HG03159 (cell line): Measurements from ENCODE around the gene LST1.

ENCODE experiments used
- ATAC-seq: cut with Tn5 transposase; IDR thresholded peaks from one replicate; pipeline ENCODE4 v1.9.1; 2021; ENCODE audit warnings: mild to moderate bottlenecking, moderate library complexity; ENCODE audit not compliant: unreplicated experiment

Gene LST1

DNA sequence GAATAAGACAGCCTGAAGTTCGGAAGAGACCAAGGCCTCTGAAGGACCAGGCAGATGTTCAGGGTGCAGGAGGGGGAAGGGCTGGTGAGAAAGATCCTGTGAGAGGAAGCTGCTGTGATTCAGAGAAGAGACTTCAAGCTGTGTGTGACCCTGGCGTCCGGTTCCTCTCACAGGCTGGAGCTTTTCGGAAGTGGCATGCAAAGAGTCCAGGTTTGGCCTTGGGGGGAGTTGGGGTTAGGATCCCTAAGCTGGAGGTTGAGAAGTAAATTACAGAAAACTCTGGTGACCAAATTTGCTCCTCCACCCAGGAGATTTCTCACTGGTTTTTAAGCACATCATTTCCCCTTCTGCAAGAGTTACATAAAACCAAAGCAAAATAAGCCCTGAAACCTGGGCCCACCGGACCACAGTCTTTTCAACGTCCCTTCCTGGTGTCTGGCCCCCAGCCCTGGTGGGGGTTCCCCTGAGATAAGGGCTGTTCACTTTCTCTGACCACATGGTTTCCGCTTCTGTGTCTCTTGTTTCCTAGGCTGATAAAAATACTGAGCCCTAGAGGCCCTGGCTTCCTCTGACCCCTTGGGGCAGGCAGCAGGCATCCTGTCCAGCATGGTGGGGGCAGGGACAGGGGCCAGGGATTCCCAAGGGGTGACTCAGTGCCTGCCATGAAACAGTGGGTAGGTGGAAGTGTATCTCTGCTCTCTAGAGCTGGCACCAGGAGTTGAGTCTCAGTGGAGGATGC is 25.9 kb upstream of the LST1 start:
- ATAC-seq = peak; percentile 67

DNA sequence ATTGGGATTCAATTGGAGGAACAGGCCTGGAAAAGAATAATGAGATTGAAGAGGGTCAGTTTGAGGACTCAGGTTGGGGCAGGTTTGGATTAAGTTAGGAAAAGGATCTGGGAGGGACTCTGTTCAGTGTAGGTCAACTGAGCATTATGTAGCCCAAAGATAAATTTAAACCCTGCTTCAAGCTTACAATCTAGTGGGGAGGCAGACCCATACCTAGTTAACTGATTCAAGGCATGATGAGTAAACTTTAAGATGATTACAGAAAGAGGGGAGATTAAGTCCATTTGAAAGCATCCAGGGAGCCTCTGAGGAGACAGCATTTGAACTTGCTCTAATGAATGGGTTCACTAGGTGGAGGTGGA is 25.4 kb upstream of the LST1 start:
- ATAC-seq = no peak

DNA sequence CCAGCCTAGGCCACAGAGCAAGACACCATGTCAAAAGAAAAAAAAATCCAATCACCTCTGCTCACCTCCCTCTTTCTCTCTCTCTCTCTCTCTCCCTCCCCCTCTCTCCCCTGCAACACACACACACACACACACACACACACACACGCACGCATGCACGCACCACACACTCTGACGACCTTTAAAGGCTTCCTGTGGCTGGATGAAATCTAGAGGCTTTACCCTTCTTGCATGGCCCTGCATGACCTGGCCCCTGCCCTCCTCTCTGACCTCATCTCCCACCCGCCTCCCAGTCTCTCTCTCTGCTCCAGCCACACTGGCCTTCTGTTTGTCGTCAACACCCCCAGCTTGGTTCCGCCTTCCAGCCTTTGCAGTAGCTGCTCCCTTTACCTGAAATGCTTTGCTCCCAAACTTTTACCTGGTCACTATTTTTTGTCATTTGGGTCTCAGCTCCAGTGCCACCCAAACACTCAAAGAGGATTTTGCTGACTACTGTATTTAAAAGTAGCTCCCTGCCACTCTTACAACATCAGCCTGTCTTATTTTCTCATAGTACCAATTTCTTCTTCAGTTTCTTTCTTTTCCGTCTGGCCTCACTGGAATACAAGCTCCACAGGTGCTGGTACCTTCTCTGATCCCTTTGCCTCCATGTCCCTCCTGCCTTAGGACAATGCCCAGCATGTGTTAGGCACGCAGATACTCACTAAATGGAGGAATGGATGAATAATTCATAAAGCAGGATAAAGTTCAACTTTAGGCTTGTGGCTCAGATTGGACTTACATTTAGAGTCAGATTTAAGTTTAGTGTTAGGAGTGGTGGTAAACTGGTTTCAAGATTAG is 18.3 kb upstream of the LST1 start:
- no peak for ATAC-seq

DNA sequence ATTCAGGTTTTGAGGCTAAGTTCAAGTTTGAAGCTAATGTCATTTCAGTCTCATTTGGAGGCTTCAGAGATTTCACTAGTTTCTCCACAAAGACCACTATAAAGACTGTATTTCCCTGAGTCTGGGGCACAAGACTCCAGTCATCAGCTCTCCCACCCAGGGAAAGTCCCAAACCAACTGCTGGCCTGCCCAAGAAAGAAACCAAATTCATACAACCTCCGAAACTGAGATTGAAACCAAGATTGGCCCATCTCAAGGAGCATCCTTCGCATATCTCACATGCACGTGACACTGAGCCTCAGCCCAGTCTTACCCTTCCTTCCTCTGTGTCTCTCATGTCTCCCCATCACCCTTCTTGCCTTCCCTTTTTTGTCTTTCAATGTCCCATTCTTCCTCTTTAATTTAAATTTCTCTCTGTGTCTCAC is 17.5 kb upstream of the LST1 start:
- ATAC-seq = peak; percentile 70

DNA sequence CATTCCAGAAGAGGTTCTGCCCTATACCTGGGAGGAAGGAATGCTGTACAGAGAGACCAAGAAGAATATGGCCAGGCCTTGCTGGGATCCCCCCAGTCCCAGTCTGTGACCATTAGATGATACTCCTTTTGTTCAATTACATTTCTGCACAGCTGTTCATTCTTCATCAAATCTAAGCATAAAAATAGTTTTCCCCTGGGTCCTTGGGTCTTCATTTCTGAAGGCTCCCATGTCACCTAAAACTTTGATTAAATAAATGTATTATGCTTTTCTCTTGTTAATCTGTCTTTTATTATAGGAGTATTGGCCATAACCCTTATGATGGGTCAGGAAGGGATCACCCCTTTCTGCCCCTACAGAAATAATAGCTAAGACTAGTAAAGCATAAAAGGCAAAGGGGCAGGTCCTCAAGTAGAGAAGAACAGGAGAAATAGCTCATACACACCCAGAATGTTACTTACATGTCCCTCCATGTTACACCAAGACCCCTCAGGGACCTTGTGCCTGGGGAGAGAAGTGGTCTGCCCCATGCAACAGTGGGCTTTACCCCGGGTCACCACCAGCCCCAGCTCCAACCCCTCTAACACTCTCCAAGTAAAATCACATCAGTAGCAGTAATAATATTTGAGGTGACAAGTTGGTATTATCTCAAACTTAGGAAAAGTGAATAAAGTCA is 16.1 kb upstream of the LST1 start:
- ATAC-seq = no peak

DNA sequence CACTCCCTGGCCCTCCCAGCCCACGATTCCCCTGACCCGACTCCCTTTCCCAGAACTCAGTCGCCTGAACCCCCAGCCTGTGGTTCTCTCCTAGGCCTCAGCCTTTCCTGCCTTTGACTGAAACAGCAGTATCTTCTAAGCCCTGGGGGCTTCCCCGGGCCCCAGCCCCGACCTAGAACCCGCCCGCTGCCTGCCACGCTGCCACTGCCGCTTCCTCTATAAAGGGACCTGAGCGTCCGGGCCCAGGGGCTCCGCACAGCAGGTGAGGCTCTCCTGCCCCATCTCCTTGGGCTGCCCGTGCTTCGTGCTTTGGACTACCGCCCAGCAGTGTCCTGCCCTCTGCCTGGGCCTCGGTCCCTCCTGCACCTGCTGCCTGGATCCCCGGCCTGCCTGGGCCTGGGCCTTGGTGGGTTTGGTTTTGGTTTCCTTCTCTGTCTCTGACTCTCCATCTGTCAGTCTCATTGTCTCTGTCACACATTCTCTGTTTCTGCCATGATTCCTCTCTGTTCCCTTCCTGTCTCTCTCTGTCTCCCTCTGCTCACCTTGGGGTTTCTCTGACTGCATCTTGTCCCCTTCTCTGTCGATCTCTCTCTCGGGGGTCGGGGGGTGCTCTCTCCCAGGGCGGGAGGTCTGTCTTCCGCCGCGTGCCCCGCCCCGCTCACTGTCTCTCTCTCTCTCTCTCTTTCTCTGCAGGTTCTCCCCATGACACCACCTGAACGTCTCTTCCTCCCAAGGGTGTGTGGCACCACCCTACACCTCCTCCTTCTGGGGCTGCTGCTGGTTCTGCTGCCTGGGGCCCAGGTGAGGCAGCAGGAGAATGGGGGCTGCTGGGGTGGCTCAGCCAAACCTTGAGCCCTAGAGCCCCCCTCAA is 13.8 kb upstream of the LST1 start, which contains the start of gene LTA:
TSS of gene LTA (plus strand) at position 249 of the 871 bp plus-strand sequence. CDS start at position 703, 454 bp downstream.
- ATAC-seq = peak; percentile 37

DNA sequence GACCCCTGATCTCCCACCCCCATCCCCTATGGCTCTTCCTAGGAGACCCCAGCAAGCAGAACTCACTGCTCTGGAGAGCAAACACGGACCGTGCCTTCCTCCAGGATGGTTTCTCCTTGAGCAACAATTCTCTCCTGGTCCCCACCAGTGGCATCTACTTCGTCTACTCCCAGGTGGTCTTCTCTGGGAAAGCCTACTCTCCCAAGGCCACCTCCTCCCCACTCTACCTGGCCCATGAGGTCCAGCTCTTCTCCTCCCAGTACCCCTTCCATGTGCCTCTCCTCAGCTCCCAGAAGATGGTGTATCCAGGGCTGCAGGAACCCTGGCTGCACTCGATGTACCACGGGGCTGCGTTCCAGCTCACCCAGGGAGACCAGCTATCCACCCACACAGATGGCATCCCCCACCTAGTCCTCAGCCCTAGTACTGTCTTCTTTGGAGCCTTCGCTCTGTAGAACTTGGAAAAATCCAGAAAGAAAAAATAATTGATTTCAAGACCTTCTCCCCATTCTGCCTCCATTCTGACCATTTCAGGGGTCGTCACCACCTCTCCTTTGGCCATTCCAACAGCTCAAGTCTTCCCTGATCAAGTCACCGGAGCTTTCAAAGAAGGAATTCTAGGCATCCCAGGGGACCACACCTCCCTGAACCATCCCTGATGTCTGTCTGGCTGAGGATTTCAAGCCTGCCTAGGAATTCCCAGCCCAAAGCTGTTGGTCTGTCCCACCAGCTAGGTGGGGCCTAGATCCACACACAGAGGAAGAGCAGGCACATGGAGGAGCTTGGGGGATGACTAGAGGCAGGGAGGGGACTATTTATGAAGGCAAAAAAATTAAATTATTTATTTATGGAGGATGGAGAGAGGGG is 12.6 kb upstream of the LST1 start:
- ATAC-seq = no peak

DNA sequence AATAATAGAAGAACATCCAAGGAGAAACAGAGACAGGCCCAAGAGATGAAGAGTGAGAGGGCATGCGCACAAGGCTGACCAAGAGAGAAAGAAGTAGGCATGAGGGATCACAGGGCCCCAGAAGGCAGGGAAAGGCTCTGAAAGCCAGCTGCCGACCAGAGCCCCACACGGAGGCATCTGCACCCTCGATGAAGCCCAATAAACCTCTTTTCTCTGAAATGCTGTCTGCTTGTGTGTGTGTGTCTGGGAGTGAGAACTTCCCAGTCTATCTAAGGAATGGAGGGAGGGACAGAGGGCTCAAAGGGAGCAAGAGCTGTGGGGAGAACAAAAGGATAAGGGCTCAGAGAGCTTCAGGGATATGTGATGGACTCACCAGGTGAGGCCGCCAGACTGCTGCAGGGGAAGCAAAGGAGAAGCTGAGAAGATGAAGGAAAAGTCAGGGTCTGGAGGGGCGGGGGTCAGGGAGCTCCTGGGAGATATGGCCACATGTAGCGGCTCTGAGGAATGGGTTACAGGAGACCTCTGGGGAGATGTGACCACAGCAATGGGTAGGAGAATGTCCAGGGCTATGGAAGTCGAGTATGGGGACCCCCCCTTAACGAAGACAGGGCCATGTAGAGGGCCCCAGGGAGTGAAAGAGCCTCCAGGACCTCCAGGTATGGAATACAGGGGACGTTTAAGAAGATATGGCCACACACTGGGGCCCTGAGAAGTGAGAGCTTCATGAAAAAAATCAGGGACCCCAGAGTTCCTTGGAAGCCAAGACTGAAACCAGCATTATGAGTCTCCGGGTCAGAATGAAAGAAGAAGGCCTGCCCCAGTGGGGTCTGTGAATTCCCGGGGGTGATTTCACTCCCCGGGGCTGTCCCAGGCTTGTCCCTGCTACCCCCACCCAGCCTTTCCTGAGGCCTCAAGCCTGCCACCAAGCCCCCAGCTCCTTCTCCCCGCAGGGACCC is 11.7 kb upstream of the LST1 start:
- no peak for ATAC-seq

DNA sequence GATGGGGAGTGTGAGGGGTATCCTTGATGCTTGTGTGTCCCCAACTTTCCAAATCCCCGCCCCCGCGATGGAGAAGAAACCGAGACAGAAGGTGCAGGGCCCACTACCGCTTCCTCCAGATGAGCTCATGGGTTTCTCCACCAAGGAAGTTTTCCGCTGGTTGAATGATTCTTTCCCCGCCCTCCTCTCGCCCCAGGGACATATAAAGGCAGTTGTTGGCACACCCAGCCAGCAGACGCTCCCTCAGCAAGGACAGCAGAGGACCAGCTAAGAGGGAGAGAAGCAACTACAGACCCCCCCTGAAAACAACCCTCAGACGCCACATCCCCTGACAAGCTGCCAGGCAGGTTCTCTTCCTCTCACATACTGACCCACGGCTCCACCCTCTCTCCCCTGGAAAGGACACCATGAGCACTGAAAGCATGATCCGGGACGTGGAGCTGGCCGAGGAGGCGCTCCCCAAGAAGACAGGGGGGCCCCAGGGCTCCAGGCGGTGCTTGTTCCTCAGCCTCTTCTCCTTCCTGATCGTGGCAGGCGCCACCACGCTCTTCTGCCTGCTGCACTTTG is 10.7 kb upstream of the LST1 start, which contains the start of gene TNF:
TSS of gene TNF (plus strand) at position 231 of the 567 bp plus-strand sequence. CDS start at position 408, 177 bp downstream.
- no peak for ATAC-seq

DNA sequence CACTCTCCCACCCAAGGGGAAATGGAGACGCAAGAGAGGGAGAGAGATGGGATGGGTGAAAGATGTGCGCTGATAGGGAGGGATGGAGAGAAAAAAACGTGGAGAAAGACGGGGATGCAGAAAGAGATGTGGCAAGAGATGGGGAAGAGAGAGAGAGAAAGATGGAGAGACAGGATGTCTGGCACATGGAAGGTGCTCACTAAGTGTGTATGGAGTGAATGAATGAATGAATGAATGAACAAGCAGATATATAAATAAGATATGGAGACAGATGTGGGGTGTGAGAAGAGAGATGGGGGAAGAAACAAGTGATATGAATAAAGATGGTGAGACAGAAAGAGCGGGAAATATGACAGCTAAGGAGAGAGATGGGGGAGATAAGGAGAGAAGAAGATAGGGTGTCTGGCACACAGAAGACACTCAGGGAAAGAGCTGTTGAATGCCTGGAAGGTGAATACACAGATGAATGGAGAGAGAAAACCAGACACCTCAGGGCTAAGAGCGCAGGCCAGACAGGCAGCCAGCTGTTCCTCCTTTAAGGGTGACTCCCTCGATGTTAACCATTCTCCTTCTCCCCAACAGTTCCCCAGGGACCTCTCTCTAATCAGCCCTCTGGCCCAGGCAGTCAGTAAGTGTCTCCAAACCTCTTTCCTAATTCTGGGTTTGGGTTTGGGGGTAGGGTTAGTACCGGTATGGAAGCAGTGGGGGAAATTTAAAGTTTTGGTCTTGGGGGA is 10.0 kb upstream of the LST1 start:
- ATAC-seq = no peak

DNA sequence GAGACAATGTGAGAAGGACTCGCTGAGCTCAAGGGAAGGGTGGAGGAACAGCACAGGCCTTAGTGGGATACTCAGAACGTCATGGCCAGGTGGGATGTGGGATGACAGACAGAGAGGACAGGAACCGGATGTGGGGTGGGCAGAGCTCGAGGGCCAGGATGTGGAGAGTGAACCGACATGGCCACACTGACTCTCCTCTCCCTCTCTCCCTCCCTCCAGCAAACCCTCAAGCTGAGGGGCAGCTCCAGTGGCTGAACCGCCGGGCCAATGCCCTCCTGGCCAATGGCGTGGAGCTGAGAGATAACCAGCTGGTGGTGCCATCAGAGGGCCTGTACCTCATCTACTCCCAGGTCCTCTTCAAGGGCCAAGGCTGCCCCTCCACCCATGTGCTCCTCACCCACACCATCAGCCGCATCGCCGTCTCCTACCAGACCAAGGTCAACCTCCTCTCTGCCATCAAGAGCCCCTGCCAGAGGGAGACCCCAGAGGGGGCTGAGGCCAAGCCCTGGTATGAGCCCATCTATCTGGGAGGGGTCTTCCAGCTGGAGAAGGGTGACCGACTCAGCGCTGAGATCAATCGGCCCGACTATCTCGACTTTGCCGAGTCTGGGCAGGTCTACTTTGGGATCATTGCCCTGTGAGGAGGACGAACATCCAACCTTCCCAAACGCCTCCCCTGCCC is 9.0 kb upstream of the LST1 start:
- ATAC-seq = no peak

DNA sequence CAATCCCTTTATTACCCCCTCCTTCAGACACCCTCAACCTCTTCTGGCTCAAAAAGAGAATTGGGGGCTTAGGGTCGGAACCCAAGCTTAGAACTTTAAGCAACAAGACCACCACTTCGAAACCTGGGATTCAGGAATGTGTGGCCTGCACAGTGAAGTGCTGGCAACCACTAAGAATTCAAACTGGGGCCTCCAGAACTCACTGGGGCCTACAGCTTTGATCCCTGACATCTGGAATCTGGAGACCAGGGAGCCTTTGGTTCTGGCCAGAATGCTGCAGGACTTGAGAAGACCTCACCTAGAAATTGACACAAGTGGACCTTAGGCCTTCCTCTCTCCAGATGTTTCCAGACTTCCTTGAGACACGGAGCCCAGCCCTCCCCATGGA is 8.5 kb upstream of the LST1 start:
- no peak for ATAC-seq

DNA sequence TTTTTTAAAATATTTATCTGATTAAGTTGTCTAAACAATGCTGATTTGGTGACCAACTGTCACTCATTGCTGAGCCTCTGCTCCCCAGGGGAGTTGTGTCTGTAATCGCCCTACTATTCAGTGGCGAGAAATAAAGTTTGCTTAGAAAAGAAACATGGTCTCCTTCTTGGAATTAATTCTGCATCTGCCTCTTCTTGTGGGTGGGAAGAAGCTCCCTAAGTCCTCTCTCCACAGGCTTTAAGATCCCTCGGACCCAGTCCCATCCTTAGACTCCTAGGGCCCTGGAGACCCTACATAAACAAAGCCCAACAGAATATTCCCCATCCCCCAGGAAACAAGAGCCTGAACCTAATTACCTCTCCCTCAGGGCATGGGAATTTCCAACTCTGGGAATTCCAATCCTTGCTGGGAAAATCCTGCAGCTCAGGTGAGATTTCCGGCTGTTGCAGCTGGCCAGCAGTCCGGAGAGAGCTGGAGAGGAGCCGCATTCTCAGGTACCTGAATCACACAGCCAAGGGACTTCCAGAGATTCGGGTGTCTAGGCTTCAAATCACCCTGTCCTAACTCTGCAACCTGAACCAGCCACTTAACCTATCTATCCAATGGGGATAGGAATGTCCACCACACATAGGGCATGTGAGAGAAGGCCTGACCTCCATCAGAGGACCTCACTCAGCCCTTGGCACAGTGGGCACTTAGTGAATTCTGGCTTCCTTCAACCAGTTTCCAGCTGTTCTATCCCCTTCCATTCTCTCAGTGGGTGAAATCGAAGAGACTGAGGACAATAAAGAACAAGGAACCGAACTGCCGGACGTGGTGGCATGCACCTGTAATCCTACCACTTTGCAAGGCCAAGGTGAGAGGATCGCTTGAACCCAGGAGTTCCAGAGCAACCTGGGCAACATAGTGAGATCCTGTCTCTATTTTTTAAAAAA is 7.6 kb upstream of the LST1 start:
- no peak for ATAC-seq

DNA sequence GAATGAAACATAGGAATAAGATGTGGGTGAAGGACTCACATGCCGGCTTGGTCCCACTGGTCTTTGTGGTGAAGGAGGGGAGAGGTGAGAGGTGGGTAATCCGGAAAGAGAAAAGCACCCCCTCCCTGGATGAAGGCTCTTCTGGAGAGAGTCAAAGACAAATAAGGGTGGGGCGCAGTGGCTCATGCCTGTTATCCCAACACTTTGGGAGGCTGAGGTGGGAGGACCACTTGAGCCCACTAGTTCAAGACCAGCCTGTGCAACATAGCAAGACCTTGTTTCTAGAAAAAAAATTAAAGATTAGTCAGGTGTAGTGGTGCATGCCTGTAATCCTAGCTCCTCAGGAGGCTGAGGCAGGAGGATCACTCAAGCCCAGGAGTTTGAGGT is 7.0 kb upstream of the LST1 start:
- ATAC-seq = no peak

DNA sequence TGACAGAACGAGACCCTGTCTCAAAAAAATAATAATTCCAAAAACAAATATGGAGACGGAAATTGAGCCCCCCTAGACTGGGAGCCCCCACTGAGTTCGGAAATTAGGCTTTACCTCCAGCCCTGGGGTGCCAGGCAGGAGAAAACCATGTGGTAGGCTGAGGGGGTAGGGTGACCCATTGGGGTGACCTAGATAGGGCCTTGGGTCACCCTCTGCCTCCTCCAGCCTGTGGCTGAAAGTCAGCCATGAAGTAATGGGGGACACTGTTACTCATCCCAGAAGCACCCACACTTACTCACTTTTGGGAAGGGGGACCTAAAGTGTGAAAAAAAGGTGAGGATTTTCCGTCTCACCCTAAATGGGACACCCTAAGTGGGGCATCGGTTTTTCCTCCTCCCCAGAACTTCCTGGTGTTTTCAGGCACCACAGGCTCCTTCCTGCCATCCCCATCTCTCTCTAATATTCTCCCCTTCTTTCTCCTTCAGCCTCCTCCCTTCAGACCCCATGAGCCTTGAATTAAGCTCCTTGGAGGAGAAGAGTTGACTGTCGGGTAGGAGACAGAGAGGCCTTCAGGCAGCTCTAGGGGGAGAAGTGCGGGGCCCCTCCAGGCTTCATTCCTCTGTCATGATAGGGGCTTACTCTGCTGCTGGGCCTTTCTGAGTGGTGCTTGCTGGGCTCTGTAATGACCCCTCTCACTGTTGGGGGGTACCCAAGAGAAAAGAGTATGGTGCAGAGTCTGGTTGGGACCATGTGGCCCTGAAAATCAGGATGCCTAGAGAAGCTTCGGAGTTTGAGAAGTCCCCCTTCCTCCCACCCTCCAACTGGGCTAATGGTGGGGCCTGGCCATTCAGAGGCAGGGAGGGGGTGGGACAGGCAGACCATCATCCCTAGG is 6.3 kb upstream of the LST1 start:
- ATAC-seq = no peak
